GM19351 (cell line): ENCODE measurements around the gene PSME2.

Source experiments
- ATAC-seq: cut with Tn5 transposase; IDR thresholded peaks from one replicate; pipeline ENCODE4 v1.9.1; 2021; ENCODE audit warnings: mild to moderate bottlenecking, moderate library complexity; ENCODE audit not compliant: unreplicated experiment

PSME2 gene

DNA sequence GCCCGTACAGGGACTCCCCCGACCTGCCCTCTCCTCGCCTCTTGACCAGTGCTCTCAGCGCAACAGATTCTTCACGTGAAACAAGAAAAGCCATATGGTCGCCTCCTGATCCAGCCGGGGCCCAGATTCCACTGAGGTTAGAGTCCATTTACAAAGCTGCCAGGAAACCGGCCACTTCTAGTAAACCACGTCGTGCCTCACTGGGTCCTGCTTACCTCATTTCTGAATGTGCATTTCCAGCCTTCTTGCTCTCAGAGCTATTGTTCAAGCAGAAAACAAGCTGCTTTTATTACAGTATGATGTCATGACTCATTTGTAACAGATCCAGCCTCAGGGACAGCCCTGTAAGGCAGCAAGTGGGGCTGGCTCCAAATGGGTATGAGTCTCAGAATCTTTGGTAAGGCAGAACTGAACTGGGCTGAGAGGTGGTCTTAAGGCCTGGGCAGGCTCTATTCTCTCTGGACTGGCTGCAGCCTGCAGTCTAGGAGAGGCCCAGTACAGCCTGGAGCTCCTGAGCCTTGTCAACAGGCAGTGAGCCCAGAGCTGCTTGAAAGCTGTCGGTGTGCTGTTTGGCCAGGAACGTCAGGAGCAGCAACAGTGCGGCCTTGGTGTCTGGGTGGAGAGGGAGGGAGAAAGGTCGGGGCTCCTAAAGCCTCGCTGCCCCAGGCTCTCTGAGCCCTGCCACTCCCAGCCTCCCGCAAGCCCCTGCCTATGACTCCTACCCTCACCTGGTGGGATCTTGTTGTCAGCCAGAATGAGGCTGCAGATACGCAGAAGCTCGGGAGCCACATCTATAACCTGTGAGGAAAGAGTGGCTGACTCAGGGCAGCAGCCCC lies 33.8 kb upstream of the PSME2 start:
- no peak for ATAC-seq

DNA sequence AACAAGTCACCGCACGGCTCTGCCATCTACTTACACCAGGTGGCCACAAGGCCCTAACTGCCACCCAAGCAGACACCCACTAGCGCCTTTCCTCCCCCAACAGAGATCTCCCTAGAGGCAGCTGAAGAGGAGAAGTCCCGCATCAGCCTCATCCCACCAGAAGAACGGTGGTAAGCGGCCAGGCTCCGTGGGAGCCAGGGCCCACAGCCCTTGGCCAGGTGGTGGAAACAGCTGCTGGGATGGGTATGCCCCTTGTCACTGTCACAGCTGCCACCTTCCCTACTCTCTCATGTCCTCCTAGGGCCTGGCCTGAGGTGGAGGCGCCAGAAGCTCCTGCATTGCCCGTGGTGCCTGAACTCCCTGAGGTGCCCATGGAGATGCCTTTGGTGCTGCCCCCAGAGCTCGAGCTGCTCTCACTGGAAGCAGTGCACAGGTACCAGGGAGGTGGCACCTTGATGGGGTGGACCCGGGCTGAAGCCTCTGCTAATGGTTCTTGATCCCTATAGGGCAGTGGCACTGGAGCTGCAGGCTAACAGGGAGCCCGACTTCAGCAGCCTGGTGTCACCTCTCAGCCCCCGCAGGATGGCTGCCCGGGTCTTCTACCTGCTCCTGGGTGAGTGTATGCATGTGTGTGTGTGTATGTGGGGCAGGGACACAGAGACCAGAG lies 33.0 kb upstream of the PSME2 start:
- ATAC-seq = no peak

DNA sequence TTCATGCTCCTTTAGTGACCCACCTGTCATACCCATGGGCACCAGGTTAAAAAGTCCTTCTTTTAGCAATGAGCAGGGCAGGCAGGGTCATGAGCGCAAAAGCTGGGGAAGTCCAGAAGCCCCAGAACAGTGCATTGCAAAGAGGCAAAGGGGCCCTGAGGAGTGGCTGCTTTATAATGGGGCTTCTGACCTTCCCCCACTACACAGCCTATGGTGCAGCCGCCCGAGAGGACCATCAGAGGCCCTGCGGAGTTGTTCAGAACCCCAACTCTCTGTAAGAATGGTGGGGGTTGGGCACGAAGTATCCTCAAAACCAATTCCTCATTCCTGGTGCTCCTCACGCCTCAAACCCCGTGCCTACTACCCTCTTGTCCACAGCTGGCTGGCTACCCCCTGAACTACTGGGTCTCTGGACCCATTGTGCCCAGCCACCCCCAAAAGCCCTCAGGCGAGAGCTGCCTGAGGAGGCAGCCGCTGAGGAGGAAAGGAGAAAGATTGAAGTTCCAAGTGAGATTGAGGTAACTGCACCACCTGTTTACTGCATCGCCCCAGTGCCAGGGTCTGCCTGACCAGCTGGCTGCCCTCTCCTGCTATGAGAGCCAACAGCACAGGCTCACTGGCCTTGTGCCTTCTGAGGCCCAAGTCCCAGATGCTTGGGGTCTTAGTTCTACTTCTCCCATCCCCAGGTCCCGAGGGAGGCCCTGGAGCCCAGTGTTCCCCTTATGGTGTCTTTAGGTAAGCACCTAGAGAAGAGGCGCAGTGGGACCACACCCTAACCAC lies 32.2 kb upstream of the PSME2 start:
- ATAC-seq = no peak

DNA sequence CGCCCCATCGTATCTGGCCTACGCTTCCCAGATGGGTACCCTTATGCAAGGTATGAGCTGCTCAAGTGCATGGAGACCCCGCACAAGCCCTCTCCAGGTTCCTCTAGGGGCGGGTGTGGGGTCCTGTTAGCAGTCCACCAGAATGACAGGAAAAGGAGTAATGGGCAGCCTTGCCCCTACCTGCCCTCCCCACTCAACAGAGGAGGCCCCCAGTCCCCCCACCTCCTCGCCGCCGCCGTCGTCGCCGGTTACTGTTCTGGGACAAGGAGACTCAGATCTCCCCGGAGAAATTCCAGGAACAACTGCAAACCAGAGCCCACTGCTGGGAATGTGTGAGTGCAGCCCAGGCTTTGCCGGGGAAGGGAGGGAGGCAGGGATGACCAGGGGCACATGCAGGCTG lies 31.5 kb upstream of the PSME2 start:
- ATAC-seq = no peak

DNA sequence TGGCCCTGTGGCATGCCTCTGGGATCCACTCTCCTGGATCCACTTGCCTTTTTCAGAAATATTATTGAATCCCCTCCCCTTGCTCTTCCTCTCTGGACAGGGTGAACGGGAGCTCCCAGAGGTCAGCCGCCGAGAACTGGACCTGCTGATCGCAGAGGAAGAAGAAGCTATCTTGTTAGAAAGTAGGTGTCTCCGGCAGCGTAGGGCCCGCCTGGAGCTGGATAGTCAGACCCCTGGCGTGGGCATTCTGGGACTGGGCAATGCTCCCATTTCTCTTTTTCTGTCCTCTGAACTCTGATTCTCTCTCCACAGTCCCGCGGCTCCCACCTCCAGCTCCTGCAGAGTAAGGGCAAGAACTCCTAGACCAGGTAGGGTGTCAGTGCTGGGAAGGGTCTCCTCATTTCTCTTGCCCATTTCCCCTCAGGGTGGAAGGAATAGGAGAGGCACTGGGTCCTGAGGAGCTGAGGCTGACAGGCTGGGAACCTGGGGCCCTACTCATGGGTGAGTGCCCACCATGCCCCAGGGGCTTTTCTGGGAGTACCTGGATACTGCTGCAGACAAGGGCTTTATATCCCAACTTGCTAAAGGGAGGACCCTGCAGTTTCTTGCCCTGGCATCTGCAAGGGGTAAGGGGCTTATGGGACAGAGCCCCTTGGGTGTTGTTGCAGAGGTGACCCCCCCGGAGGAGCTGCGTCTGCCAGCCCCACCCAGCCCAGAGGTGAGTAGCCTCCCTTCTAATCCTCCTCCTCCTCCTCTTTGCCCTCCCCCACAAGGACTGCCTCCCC lies 30.8 kb upstream of the PSME2 start:
- no peak for ATAC-seq

DNA sequence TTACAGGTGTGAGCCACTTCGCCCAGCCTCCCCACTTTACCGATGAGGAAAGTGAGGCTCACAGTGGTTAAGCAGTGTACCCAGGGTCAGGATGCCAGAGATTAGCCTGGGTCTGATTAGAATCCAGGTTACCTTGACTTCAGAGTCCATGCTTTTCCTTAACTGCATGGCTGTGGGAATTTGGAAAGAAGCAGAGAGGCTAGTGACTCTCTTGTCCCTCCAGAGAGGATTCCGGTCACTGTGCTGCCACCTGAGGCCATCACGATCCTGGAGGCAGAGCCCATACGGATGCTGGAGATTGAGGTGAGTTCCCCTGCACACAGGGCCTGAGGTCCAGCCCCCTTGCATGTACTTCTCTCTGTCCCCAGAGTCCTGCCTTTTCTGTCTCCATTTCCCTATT lies 30.2 kb upstream of the PSME2 start:
- no peak for ATAC-seq

DNA sequence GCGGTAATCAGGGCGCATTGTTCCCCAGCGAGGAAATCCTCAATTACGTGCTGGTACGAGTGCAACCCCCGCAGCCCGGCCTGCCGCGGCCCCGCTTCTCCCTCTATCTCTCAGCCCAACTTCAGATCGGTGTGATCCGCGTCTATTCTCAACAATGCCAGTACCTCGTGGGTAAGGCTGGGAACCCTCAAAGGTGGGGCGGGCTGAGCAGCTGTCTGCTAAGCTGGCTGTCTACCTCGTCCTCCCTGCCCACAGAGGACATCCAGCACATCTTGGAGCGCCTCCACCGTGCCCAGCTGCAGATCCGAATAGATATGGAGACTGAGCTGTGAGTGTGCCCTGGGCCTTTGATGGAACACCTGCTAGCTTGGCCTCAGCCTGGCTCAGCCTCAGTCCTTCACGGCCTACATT lies 26.5 kb upstream of the PSME2 start:
- ATAC-seq = no peak

DNA sequence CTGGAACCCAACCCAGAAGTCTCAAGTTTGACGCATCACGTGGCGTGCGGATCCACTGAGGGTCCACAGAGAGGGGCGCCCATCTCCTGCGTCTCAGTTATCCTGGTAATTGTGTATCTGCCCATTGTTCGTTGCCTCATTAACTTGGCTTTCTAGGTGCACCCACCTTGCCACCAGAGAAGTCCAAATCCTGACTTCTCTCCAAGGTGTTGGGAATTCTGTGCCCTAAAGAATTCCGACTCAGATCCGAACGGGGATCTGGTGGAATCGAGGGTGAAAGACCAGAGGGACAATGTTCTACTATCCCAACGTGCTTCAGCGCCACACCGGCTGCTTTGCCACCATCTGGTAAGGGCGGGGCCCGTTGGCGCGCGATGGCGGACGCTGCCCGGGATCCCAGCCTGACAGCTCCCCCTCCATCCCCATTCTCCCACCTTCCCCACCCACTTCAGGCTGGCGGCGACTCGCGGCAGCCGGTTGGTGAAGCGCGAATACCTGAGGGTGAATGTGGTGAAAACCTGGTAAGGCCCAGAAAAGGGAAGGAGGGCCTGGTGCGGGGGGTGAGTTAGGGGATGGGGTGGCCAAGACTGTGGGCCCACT lies 26.0 kb upstream of the PSME2 start:
- ATAC-seq = no peak

DNA sequence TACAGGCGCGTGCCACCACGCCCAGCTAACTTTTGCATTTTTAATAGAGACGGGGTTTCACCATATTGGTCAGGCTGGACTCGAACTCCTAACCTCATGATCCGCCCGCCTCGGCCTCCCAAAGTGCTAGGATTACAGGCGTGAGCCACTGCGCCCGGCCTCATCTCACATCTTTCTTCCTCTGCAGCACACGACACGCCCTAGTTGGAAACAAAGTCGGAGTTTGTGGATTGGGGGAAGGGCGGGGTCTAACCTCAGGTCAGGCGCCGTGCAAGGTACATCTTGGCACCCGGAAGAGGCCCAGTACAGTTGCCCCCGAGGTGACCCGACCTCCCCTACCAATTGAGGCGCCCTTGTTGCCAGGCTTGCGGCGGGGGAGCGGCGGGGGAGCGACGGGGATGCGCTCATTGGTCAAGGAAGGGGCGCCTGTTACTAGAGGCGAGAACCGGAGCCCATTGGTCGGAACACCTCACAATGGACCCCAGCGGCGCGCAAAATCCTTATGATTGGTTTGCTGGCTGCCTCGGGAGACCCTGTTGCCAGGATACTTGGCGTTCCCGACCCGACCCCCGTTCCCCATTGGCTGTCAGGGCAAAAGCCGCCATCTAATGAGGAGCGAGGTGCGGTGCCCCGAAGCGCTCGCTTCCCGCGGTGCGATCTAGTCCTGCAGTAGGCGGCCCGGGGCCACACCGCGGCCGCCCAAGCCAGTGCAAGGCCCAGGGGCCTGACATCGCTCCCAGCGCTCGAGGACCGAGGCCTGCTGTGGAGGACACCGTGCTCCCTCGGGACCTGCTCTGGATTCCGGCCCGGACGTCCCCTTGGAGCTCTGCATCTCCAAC lies 25.2 kb upstream of the PSME2 start, which contains the start of gene REC8:
Gene REC8 (plus strand): TSS at position 659 of the 839 bp plus-strand sequence. CDS start 473 bp downstream, outside the sequence.
- peak; percentile 69 for ATAC-seq

DNA sequence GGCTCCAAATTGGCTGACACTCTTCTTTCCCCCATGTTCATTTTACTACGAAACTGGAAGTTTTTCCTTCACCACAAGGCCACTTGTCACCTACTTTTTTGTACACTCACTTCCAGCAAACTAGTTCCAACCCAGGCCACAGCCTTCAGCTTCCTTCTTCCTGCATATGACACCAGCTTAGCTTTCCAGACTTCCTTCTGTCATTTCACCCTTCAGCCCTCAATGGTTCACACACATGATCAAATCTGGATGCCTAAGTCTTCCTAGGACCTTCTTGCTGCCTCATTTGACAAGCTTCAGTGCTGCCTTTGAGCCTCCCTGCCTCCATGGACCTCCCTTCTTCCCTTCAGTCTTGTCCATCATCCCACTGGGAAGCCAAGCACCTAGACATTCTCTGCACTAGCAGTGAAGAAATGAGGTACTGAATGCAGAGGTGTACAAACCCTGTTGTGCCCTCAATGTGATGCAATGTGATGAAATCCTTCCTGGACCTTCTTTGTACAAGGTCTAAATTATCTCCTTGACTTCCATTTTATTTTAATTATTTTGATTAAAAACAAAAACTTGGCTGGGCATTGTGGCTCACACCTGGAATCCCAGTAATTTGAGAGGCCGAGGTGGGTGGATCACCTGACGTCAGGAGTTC lies 21.2 kb upstream of the PSME2 start:
- no peak for ATAC-seq

DNA sequence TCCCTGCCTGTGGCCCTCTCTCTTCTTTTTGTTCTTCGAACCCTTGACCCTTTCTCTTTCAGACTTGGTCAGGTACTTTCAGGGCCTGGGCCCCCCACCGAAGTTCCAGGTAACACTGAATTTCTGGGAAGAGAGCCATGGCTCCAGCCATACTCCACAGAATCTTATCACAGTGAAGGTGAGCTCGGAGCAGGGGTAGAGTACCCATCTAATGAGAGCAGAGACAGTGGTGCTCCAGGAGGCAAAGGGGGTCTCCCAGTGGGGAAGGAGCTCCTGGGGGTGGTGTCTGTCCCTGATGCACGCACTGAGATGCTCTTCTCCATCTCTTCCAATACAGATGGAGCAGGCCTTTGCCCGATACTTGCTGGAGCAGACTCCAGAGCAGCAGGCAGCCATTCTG lies 19.4 kb upstream of the PSME2 start:
- ATAC-seq = no peak

DNA sequence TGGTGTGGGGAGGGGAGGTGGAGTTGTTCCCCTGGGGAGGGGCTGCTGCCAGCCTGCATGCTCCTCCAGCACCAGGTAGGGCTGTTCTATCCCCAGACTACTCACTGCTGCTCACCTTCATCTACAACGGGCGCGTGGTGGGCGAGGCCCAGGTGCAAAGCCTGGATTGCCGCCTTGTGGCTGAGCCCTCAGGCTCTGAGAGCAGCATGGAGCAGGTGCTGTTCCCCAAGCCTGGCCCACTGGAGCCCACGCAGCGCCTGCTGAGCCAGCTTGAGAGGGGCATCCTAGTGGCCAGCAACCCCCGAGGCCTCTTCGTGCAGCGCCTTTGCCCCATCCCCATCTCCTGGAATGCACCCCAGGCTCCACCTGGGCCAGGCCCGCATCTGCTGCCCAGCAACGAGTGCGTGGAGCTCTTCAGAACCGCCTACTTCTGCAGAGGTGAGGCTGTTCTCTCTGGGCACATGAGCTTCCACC lies 18.1 kb upstream of the PSME2 start:
- ATAC-seq = no peak

DNA sequence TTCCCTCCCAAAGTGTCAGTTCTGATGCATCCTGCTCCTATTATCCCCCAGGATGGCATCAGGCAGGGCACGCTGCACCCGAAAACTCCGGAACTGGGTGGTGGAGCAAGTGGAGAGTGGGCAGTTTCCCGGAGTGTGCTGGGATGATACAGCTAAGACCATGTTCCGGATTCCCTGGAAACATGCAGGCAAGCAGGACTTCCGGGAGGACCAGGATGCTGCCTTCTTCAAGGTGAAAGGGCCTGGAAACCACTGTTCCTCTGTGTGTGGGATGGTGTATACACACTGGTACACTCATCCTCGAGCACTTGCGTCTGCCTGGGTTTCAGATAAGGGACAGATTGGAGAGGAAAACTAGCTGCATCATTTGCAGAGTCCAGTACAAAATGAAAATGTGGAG lies 15.7 kb upstream of the PSME2 start:
- ATAC-seq = no peak

DNA sequence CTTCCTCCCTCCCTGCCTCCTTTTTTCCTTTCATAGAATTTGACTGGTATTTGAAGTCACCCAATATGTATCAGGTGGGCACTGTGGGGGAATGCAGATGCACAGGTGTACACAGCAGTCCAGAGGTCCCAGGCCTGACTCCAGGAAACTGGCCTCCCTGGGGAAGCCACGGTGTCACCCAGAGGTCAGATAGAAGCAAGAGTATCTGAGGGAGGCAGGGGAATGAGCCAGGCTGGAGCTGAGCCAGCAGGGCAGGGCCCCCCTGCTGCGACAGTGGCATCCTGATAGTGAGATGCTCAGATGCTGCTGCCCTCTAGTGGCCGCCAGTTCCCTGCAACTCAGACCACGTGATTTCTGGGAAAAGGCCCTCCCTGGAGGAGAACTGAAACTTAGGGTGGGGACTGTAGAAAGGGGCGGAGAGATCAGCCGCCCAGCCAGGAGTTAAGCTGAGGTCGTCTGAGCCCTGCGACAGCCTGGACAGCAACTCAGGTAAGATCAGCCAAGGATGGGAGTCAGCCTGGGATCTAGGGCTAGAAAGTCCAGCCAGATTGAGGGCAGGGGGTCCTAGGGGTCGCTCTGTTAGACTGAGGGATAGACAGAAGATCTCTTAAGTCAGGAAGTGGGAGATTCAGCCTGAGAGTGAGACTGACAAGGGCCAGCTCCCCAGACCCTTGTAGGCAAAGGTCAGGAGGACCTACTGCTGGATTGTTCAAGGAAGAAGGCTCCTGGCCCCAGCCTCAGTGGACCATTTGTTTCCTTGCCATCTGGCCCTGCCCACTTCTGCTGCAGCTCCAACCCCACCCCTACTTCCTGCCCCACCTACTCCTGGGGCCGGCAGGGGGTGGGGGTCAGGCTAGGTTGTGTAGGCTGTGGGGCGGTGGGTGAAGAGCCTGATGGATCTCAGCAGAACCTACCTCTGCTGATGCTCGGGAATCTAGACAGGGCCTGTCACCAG lies 14.7 kb upstream of the PSME2 start, which contains the start of gene IRF9:
Gene IRF9 (plus strand): TSS at position 416 of the 955 bp plus-strand sequence. CDS start 880 bp downstream, outside the sequence.
- ATAC-seq = peak; percentile 92

DNA sequence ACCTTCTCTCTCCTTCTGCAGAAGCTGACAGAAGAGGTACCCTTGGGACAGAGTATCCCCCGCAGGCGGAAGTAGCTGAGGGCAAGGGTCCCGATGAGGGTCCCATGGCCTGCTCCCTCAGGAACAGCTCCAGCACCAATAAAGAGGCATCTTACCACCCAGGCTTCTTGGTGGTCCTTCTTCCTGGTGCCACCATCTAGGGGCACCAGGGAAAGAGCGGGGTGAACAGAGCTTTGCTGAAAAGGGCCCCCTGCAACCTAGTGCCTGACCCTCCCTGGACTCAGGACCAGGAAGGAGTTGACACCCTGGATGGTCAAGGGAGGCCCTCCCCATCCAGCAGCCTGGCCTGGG lies 14.1 kb upstream of the PSME2 start:
- no peak for ATAC-seq

DNA sequence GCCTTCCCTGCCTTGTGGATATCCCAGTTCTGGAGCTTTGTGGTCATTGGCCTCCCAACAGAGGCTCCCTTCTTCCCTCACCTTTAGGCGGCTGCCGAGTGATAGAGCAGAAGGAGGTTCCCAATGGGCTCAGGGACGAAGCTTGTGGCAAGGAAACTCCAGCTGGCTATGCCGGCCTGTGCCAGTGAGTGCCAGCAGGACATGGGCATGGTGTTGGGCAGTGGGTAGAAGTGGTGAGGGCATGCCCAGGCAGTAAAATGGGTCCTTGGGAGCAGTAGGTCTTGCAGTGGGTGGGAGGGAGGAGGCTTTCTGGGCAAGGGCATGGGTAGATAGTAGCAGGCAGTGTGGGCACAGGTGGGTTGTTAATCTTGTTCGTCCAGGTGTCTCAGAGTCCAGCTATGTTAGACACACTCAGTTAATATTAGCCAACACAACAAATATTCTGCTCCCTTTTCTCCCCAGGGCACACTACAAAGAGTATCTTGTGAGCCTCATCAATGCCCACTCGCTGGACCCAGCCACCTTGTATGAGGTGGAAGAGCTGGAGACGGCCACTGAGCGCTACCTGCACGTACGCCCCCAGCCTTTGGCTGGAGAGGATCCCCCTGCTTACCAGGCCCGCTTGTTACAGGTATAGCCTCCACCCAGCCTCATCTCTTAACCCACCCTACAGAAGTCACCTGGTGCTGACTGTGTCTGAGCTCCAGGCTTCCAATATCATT lies 13.5 kb upstream of the PSME2 start:
- no peak for ATAC-seq

DNA sequence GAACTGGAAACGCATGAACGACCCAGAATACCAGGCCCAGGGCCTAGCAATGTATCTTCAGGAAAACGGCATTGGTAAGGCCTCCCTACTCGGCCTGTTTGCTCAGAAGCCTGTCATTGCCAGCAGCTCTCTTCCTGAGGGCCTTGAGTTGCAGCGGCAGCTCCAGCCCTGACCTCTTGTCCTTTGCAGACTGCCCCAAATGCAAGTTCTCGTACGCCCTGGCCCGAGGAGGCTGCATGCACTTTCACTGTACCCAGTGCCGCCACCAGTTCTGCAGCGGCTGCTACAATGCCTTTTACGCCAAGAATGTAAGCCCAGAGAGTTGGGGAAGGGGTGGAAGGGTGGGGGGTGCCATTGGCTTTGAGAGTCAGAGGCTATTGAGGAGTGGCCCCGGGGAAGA lies 10.9 kb upstream of the PSME2 start:
- no peak for ATAC-seq
